GM18861 (cell line): ENCODE data around the gene B9D2.
"Not testable (repeated sequence)": the region's sequence is repeated elsewhere in the genome, so short reads cannot be mapped to it uniquely, and the experiment has no call there.

Experiments
- ATAC-seq: cut with Tn5 transposase; IDR thresholded peaks from one replicate; pipeline ENCODE4 v1.9.1; 2021; ENCODE audit not compliant: unreplicated experiment

Gene B9D2, protein sequence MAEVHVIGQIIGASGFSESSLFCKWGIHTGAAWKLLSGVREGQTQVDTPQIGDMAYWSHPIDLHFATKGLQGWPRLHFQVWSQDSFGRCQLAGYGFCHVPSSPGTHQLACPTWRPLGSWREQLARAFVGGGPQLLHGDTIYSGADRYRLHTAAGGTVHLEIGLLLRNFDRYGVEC

DNA sequence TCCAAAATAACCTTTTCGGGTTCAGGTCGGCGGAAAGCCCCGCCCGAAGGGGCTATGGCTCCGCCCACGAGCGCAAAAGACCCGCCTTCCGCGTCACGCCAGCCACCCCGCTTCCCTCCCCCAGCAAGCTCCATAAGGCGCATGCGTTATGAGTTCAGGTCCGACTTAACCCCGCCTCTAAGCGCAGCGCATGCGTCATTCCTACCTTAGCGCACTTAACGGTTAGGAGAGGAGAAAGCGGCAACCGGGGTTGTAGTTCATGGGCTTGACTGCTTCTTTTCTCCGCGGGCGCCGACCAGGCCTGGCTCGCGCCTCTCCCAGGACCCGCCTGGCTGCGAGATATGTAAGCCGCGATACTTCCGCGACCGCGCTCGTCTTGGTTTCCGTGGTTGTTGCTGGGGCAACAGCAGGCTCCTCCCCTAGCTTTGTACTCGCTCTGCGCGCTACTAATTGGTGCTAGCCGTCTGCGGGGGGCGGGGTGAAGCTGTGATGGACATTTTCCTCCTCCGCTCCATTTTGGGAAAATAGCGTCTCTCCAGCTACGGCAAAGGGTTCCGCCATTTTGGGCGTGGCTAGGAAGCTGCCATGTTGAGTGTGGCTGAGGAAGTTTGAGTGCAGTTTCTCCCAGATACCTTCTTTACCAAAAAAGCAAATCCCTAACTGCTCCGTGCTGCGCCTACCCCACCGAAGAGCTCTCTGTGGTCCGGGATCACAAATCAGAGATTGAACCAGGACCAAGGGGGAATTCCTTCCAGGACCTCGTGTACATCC is at the start of gene B9D2:
Gene B9D2 (minus strand): TSS at position 397 of the 771 bp plus-strand sequence. CDS start 630 bp downstream, outside the sequence.
- ATAC-seq: peak; percentile 55

DNA sequence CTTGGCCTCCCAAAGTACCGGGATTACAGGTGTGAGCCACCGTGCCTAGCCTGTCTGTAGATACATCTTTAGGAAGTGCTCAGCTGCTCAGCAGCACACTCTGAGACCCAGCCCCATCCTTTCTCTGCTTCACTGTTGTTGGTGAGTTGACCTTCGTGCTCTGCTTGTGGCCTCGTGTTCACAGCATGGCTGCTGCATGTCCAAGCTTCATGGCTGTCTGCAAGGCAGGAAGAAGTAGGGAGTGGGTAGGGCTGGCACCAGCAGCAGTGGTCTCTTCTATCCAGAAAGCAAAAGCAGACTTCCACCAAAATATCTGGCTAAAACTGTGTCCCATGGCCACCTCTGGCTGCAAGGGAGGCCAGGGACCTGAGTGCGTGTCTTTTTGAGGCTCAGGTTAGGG is 49.0 kb upstream of the B9D2 start:
- ATAC-seq: no peak

DNA sequence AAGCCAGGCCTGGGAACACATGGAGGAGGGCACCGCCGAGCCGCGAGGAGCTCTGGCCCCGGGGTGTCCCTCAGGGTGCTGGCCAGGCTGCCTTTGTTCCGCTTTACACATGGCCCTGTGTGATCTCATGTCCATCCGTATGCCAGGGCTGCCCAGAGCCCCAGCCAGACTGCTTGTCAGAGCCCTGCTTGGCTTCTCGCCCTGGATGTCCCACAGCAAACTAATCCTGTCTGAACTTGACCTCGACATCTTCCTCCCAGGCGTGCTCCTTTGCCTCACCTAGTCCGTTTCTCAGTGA is 48.0 kb upstream of the B9D2 start:
- no peak for ATAC-seq

DNA sequence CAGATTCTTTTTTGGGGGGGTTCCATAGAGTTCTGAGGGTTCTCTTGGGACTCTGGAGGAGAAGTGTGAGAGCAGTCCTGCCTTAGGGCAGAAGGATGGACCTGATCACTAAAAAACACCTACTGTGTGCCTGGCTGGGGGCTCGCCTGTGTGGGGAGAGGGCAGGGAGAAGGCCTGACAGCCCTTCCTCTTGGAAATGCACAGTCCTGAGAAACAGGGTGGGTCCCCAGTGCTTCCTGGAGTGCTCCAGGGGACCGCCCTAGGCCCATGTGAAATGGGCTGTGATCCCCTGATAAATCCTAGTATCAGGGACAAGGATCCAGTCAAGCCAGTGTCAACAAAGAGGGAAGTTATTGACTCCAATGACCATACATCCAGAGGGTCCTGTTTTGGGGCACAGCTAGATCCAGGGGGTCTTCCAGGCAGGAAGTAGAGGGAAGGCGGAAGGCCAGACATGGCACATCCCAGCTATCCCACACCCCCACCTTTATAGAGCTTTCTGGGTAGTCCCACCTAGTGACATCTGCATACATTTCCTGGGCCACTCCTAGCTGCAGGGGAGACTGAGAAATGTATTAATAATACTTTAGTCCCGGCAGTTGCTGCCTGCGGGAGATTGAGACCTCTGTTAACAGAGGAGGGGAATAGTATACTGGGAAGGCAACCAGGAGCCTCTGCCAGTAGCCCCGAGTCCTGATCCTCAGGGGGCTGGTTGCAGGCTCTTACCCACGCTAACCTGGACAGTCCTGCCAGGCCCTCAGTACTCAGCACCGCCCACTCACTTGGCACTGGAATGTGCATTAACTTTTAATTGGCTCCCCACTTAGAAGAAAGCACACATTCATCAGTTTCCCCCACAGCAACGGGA is 47.4 kb upstream of the B9D2 start:
- ATAC-seq: no peak

DNA sequence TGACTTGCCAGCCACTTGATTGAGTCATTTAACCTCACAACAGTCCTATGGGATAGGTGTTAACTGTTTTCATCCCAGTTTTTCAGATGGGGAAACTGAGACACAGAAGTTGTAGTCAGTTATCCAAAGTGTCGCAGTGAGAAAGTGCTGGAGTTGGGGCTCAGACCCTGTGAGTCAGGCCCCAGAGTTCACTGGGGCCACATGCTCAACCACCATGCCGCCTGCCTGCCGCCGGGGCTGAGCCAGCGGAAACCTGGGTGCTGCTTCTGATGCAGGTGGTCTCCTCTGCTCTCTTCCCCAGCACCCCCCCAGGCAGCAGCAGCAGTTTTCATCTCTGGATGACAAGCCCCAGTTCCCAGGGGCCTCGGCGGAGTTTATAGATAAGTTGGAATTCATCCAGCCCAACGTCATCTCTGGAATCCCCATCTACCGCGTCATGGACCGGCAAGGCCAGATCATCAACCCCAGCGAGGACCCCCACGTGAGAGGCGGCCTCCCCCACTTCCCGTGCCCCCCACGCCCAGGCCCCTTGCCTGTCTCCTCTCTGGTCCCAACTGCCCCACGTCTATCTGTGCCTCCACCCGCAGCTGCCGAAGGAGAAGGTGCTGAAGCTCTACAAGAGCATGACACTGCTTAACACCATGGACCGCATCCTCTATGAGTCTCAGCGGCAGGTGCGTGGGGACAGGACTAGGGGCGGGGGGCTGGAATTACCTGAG is 46.5 kb upstream of the B9D2 start:
- no peak for ATAC-seq

DNA sequence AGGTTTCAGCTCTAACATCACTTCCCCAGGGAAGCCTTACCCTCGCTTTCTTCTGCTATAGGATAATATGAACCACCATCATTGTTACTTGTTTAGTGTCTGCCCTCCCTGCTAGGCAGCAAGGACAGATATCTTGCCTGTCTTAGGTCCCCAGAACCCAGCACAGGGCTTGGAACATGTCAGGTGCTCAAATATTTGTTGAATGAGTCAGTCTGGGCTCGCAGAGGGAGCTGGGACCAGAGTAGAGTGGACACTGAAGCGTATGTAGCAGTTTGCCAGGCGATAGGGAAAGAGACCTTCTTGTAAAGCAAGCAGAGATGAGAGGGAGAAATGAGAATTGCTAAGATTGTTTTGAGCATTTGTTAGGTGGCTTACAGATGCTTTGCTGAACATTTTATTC is 45.3 kb upstream of the B9D2 start:
- ATAC-seq: no peak

DNA sequence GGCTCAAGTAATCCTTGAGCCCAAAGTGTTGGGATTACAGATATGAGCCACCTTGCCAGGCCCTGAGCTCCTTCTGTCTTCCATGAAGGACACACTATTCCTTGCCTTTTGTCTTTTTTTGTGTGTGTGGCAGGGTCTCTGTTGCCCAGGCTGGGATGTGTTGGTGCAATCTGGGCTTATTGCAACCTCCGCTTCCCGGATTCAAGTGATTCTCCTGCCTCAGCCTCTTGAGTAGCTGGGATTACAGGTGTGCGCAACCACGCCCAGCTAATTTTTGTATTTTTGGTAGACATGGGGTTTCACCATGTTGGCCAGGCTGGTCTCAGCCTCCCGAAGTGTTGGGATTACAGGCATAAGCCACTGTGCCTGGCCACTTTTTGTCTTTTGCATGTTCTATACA is 44.9 kb upstream of the B9D2 start:
- not testable (repeated sequence) for ATAC-seq

DNA sequence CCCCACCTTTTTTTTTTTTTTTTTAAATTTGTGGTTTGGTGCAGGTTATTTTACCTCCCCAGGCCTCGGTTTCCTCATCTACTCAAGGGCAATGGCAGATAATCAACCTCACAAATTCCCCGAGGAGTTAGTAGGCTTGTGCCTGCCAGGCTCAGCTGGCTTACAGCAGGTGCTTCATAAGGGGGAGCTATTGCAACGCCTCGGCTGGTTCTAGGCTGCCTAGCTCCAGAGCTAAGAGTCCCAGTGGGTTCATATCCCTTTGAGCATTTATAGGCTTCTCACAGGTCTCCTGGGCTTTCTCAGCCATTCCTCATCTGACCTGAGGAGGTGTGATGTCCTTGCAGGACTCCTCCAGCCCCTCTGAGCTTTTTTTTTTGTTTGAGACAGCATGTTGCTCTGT is 44.3 kb upstream of the B9D2 start:
- no peak for ATAC-seq

DNA sequence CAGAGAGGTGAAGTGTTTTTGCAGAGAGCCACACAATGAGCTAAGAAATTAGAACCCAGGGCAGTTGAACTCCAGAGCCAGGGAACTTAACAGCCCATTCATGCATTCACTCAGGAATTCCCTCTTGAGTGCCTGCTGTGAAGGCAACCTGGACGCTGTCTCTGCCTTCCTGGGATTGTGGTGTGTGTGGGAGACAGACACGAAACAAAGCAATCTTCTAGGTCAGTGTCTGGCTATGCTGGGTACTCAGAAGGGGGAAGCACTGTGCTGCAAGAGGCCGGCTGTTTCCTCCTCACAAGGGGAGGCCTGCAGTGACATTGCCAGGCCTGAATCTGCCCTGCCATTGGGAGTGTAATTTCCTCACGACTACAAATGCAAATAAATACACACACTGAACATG is 43.3 kb upstream of the B9D2 start:
- ATAC-seq: no peak

DNA sequence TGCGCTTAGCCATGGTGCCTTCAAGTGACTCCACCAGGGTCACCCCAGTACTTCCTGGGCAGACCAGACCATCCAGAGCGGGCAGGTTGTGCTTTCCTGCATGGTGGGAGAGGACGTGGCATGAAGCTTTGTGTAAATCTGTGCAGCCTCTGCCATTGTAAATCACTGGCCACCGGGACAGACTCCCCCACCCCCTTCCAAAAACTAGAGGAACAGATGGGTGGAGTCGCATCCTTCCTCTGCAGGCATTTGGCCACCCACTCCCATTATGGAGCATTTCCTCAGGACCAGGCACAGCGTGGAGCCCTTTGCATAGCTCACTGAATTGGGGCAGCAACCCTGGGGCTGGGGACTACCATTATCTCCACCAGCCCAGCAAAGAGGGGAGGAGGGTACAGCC is 41.8 kb upstream of the B9D2 start:
- no peak for ATAC-seq

DNA sequence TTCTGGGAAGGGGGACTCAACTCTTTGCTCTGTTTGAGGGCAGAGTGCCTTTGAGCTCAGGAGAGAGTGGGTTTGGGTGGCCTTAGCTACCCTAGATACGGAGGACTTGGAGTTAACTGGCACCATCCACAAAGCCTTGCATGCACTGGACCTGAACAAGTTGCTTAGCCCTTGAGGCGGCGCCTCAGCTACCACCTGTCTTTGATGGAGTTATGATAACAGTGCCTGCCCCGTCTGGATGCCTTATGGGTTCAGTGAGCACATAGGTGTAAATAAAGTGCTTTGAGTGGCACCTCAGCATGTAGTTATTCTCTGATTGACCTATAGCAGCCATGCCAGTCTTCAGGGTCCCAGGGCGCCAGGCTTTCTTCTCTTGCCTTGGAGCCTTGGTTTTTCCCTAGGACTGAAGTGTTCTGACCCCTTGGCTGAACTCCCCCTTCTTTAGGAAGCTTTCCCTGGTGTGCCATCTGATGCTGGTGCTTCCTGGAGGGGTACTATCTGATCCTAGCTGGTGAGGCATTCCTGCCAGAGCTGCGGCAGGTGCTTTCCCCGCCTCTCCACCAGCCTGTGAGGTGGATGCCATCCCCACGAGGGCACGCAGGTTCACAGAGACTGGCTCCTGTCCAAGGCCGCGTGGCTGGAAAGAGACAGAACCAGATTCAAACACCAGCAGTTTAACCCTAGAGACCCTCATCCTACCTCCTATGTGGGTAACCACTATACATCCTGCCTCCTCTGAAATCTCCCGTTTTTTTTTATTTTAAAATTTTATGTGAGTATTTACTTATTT is 39.4 kb upstream of the B9D2 start:
- no peak for ATAC-seq

DNA sequence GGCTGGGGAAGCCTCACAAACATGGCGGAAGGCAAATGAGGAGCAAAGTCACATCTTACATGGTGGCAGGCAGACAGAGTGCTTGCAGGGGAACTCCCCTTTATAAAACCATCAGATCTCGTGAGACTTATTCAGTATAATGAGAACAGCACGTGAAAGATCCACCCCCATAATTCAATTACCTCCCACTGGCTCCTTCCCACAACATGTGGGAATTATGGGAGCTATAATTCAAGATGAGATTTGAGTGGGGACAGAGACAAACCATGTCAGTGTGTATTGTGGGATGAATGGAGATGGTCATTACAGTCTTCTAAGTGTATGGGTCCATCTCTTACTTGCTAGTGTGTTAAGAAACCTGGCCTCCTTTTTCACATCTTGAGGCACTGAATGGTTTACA is 38.1 kb upstream of the B9D2 start:
- no peak for ATAC-seq

DNA sequence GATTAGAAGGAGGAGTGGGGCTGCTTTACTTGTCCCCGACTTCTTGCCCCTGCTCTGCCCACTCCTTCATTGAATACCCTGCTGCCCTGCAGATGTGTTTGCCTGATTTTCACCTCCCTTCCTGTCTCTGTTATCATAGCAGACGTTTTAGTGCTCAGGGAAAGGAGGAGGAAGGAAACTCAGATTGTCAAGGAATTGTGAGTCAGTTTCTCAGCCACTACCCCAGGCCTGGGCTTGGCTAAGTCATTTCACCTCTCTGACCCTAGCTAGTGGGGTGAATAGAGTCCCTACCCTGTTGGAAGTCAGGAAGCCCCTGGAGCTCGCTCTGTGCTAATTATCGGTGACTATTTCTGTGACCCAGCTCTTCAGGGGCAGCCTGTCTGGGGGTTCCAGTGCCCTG is 37.5 kb upstream of the B9D2 start:
- ATAC-seq: no peak

DNA sequence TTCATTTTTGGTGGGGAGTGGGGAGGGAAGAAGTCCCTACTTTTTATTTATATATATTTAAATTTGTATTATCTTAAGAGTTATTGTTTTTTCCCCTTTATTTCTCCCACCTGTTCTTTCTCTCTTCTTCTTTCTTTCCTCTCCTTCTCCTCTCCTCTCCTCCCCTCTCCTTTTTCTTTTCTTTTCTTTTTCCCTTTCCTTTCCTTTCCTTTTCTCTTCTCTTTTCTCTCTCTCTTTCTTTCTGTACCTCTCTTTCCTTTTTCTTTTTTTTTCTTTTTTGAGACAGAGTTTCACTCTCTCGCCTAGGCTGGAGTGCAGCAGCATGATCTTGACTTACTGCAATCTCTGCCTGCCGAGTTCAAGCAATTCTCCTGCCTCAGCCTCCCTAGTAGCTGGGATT is 35.6 kb upstream of the B9D2 start:
- no peak for ATAC-seq

DNA sequence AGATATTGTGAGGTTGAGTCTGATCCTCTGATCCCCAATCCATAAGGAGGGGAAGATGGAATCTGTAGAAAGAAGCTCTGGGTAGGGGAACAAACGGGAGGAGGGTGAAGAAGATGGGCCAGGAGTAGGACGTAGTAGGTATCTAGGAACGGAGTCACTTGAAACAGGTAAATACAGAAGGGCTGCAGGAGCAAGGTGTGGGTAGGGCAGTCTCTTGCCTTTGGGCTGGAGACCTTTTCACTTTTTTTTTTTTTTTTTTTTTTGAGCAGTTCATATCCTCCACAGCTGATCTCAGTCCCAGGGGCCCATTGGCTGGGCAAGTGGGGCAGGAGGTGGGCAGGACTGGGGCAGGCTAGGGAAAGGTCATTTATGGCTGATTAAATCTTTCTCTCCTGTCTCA is 35.1 kb upstream of the B9D2 start:
- ATAC-seq: no peak

DNA sequence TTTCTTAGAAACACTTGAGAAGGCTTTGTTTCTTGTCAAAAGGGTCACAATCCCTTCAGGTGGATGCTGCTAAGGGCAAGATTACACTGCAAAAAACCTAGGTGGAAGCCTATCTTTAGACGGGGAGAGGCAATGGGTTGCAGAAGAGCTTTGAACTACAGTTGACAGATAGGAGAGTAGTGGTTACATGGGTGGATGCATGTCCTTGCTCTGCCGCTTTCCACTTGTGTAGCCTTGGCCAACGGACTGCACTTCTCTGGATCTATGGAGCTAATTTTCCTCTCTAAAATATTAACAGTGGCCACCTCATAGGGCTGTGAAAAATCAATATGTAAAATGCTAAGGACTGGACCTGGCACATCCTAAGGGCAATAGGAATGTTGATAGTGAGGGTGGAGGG is 34.6 kb upstream of the B9D2 start:
- ATAC-seq: no peak

DNA sequence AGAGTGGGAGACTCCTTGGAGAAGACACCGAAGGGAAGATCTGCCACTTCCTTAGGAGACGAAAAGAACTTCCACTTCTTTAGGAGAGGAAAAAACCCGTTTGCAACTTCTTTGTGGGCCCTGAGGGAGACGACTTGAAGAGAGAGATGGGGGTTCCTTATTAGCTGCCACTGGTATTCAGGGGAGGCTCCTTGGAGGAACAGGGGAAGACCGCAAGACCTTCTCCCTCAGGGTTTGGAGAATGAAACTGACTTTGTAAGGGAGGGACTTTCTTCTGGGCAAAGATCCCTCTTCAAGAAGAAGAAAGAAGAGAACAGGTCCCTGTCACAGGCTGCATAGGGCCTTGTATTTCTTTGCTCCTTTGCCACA is 34.1 kb upstream of the B9D2 start:
- ATAC-seq: no peak

DNA sequence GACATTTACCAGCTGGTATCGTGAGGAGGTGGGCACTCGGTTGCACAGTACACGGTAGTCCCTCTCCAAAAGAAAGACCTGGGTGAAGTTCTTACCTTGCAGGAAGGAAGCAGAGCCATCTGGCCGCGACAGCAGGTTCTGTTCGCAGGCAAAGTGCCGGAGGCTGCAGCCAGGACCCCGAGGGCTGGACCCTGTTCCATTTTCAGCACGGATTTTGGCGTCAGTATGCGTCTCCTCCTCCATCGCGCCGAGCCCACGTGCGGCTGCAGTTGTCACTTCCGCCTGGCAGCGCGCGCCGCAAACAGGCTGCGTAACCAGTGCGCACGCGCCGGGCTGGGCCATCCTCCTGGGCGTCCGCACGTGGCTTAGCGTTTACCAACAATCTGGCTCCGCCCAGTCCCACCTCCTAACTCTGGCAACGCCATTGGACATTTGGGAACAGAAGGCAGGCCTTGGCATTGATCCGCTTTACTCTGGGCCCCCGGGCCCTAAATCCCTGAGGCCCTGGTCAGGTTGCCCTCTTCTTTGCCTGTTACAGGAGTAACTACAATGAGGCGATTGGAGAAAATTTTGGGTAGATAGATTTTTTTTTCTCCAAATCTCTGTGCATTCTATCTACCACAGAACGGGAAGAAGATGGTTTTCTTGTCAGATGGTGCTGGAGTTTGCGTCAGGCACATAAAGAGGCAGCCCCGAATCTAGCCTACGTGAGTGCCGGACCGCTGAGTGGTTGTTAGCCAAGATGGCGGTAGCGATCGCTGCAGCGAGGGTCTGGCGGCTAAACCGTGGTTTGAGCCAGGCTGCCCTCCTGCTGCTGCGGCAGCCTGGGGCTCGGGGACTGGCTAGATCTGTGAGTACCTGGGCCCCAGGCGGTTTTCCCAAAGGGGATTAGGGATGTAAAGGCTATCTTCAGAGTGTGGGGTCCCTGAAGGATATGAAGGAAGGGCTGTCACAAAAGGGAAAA is 33.4 kb upstream of the B9D2 start, which contains the start of the genes BCKDHA and EXOSC5:
Gene BCKDHA (plus strand): TSS at position 733 of the 964 bp plus-strand sequence. CDS start 10 bp downstream, at position 743.
Gene EXOSC5 (minus strand): TSS at position 274 of the 964 bp plus-strand sequence. CDS start 31 bp downstream, at position 243.
- peak; percentile 89 for ATAC-seq

DNA sequence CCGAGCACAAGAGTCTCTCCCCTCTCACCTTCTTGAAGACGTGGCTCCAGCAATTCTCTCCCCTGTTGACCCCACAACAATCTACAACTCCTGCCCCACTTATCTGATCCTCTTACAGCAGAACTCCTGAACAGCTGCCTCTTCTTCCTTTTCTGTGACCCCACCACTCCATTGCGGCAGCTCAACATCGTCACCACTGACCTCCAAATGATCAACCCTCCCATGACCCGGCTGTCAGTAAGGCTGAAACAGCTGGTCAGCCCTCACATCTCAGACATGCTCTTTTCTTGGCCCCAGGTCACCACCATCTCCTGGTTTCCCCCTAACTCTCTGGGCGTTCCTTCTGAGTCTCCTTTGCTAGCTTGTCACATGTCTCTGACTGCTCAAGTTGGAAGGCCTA is 31.4 kb upstream of the B9D2 start:
- ATAC-seq: no peak
